Muscle of leg (tissue), 11 donors: ENCODE data around the gene NDUFA3. TPM values are rescaled to one million over a fixed set of nuclear protein-coding genes. Genes with fewer than 3 reads are reported as not detected.

Experiments used
- DNase-seq: peaks from one replicate; pipeline ENCODE4 v3.0.0; 2013
- H3K27ac ChIP-seq: one replicate; pipeline ENCODE4 v1.5.1; 2013; ENCODE audit warnings: mild to moderate bottlenecking, low read length, control low read depth
- H3K27me3 ChIP-seq: one replicate; pipeline ENCODE4 v1.6.1; 2013; ENCODE audit warnings: low read length; ENCODE audit not compliant: control insufficient read depth, insufficient read depth
- H3K36me3 ChIP-seq: one replicate; pipeline ENCODE4 v1.6.1; 2013; ENCODE audit warnings: low read length; ENCODE audit not compliant: control insufficient read depth, insufficient read depth
- H3K4me1 ChIP-seq: one replicate; pipeline ENCODE4 v1.6.1; 2013; ENCODE audit warnings: low read length; ENCODE audit not compliant: control insufficient read depth, insufficient read depth
- H3K4me3 ChIP-seq: one replicate; pipeline ENCODE4 v1.5.1; 2013; ENCODE audit warnings: low read length, control low read depth
- H3K9me3 ChIP-seq: replicated peaks from 2 replicates; pipeline ENCODE4 v1.6.1; 2013; ENCODE audit warnings: low read depth, low read length; ENCODE audit not compliant: control insufficient read depth
- WGBS: methylation state at CpG from one replicate; pipeline ENCODE4 v1.1.5; 2013; ENCODE audit warnings: missing lambda C conversion rate; ENCODE audit not compliant: insufficient coverage; 5-methylcytosine and 5-hydroxymethylcytosine counted together
- polyA plus RNA-seq, 8 donors: library from polyadenylated mRNA; unstranded; fragments of 120-200 nt; gene quantifications; one replicate each; pipeline versions ENCODE4 v1.2.1 to v1.2.3, GENCODE V29; 2013; ENCODE audit warnings: inconsistent platforms in 1 of 8, low replicate concordance in 1 of 8; ENCODE audit not compliant: insufficient read length in 8 of 8, insufficient read depth in 1 of 8
- total RNA-seq: library from RNA; stranded (reverse); fragments of 120-200 nt; gene quantifications from one replicate; pipeline ENCODE4 v1.2.4, GENCODE V29; 2013

Gene NDUFA3
- total and polyA plus RNA-seq, 9 donors, result 89.3 to 167 (median 106) TPM

GRCh38 chr19:54136086-54136863 lies 33.6 kb downstream of the NDUFA3 start:
- peaks cover 23% of the 10 kb centered on the region for H3K4me1 ChIP-seq
- H3K36me3 ChIP-seq, result peaks cover 24% of the 10 kb centered on the region
- no peaks in the 10 kb centered on the region for H3K27me3 ChIP-seq
- DNase-seq, result no peak
- 2% methylated on average over 14 of the region's 30 CpGs for WGBS
- peak overlapping the region; percentile 68 for H3K27ac ChIP-seq
- no peaks in the 10 kb centered on the region for H3K9me3 ChIP-seq
- peak overlapping the region; percentile 48 for H3K4me3 ChIP-seq

DNA sequence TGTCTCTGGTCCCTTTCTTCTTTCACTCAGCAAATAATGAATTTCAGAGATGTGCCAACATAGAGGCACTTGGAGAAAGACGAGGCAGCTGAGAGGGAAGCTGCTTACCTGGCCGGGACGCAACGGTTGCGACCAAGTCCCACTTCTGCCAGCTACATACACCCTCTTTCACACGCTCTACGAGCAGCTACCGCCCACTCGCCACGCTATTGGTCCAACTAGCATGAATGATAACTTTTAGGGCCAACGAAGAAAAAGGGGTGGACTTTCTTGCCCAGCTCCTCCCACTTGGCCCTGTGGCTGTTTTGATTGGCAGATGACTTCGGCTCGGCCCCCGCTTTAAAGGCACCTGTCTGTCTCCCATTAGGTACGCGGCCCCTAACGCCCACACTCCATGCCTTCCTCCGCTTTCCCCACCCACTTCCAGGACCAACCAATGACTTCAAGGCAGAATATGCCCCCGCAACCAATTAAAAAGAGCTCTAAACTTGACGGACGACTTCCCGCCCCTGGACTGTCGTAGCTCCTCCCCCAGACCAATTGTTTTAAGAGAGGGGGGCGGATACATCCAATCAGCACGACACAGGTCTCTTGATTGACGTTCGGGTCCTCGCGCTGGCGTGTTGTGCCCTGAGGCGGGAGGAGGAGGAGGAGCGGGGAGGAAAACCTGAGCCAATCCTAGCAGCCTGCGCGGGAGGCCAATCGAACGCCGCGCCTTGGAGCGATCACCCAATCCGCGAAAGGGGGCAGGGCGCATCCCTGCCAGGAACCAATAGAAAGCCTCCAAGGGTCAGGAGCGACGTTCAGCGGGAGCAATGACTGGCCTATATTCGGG lies 34.4 kb downstream of the NDUFA3 start:
- H3K36me3 ChIP-seq, result peaks cover 25% of the 10 kb centered on the region
- no peaks in the 10 kb centered on the region for H3K9me3 ChIP-seq
- H3K4me3 ChIP-seq, result peak overlapping the region; percentile 91
- H3K27me3 ChIP-seq, result no peaks in the 10 kb centered on the region
- 0% methylated on average over 28 of the region's 46 CpGs for WGBS
- H3K4me1 ChIP-seq, result peaks cover 23% of the 10 kb centered on the region
- H3K27ac ChIP-seq, result peak overlapping the region; percentile 68
- peak; percentile 100 for DNase-seq

DNA sequence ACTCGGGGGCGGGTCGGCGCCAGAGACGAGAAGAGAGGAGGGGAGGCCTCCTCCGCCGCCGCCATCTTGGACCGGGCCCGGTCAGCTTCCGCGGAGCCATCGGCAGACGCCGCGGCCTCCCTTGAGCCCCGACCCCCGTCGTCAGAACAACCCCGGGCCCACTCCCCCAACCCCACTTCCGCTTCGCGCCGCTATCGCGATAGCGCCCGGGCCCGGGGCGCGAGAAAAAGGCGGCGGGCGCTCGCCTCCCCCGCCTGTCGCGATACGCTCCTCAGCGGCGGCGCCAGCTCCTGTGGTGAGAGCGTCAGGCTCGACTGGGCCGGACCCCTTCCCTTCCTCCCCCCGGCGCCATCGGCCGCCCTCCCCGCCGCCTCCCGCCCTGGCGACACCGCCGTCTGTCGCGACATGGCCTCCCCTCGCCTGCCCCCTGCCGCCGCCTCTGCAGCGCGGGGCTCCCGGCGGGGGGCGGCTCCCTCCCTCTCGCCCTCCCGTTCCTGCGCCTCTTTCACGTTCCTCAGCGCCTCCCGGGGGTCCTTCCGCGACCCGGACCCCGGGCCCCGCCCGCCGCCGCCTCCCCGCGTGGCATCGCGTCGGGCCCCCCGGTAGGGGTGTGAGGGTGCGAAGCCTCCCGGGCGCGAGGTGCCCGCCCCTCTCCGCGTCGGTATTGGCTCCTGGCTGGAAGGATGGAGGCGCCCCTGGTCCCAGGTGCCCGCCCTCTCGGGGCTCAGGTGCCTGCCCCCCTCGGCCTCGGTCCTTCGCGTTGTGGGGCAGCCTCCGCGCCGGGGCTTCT lies 35.2 kb downstream of the NDUFA3 start, which contains the start of gene CNOT3:
Gene CNOT3 (plus strand): TSS at position 64 of the 790 bp plus-strand sequence. CDS start 5,217 bp downstream, outside the sequence.
- no peaks in the 10 kb centered on the region for H3K27me3 ChIP-seq
- no peaks in the 10 kb centered on the region for H3K9me3 ChIP-seq
- peak within 1 kb of the TSS; percentile 91 for H3K4me3 ChIP-seq
- H3K27ac ChIP-seq, result peak within 1 kb of the TSS; percentile 68
- no peak for DNase-seq
- under 1% methylated on average over 83 of the region's 103 CpGs for WGBS
- peaks cover 33% of the 10 kb centered on the region for H3K36me3 ChIP-seq
- peaks cover 23% of the 10 kb centered on the region for H3K4me1 ChIP-seq

GRCh38 chr19:54138489-54139256 lies 36.0 kb downstream of the NDUFA3 start:
- no peaks in the 10 kb centered on the region for H3K27me3 ChIP-seq
- 17% methylated on average over 13 of the region's 31 CpGs for WGBS
- no peak for DNase-seq
- peaks cover 23% of the 10 kb centered on the region for H3K4me1 ChIP-seq
- H3K9me3 ChIP-seq, result no peaks in the 10 kb centered on the region
- H3K27ac ChIP-seq, result no peak overlapping the region
- H3K4me3 ChIP-seq, result peak overlapping the region; percentile 91
- H3K36me3 ChIP-seq, result peaks cover 41% of the 10 kb centered on the region

GRCh38 chr19:54141356-54141755 lies 38.7 kb downstream of the NDUFA3 start:
- Histone ChIP-seq H3K27ac (no peak overlapping the region), H3K9me3 (no peaks in the 10 kb centered on the region), H3K27me3 (no peaks in the 10 kb centered on the region), H3K4me1 (peaks cover 16% of the 10 kb centered on the region), H3K4me3 (no peak overlapping the region), H3K36me3 (peaks cover 68% of the 10 kb centered on the region)
- no peak for DNase-seq
- no CpG with 5 or more reads among the region's 3 CpGs for WGBS

GRCh38 chr19:54142166-54142780 lies 39.6 kb downstream of the NDUFA3 start:
- 84% methylated on average over 2 of the region's 7 CpGs for WGBS
- Histone ChIP-seq H3K9me3 (no peaks in the 10 kb centered on the region), H3K36me3 (peaks cover 77% of the 10 kb centered on the region), H3K27ac (no peak overlapping the region), H3K4me1 (peaks cover 13% of the 10 kb centered on the region), H3K4me3 (no peak overlapping the region), H3K27me3 (no peaks in the 10 kb centered on the region)
- DNase-seq, result no peak

GRCh38 chr19:54145541-54146158 lies 43.0 kb downstream of the NDUFA3 start:
- DNase-seq, result no peak
- no peak overlapping the region for H3K4me3 ChIP-seq
- H3K36me3 ChIP-seq, result peaks cover 99% of the 10 kb centered on the region
- no peaks in the 10 kb centered on the region for H3K27me3 ChIP-seq
- no peaks in the 10 kb centered on the region for H3K4me1 ChIP-seq
- H3K27ac ChIP-seq, result no peak overlapping the region
- 93% methylated on average over 28 of the region's 28 CpGs for WGBS
- H3K9me3 ChIP-seq, result no peaks in the 10 kb centered on the region

GRCh38 chr19:54147676-54148075 lies 45.0 kb downstream of the NDUFA3 start:
- Histone ChIP-seq H3K36me3 (peaks cover 98% of the 10 kb centered on the region), H3K27ac (no peak overlapping the region)

DNA sequence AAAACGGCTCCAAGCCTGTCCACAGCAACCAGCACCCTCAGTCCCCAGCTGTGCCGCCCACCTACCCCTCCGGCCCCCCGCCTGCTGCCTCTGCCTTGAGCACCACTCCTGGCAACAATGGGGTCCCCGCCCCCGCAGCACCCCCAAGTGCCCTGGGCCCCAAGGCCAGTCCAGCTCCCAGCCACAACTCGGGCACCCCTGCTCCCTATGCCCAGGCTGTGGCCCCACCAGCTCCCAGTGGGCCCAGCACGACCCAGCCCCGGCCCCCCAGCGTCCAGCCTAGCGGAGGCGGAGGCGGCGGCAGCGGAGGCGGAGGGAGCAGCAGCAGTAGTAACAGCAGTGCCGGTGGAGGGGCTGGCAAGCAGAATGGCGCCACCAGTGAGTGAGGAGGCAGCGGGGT lies 45.5 kb downstream of the NDUFA3 start:
- H3K9me3 ChIP-seq, result no peaks in the 10 kb centered on the region
- H3K27me3 ChIP-seq, result no peaks in the 10 kb centered on the region
- H3K4me3 ChIP-seq, result no peak overlapping the region
- H3K36me3 ChIP-seq, result peaks cover 98% of the 10 kb centered on the region
- no peak for DNase-seq
- H3K27ac ChIP-seq, result no peak overlapping the region
- 81% methylated on average over 12 of the region's 19 CpGs for WGBS
- no peaks in the 10 kb centered on the region for H3K4me1 ChIP-seq

More at GRCh38 chr19:54147676-54148075, 45.0 kb downstream of the NDUFA3 start:
- Histone ChIP-seq H3K27me3 (no peaks in the 10 kb centered on the region), H3K4me3 (no peak overlapping the region), H3K4me1 (no peaks in the 10 kb centered on the region), H3K9me3 (no peaks in the 10 kb centered on the region)
- DNase-seq, result no peak
- 67% methylated on average over 1 of the region's 3 CpGs for WGBS
